GM21786 (cell line): Measurements from ENCODE around the gene RALBP1.

Source experiments
- ATAC-seq: cut with Tn5 transposase; IDR thresholded peaks from one replicate; pipeline ENCODE4 v1.9.1; 2021; ENCODE audit not compliant: unreplicated experiment

Gene RALBP1

GRCh38 chr18:9546468-9546867, 71.2 kb downstream of the RALBP1 start:
- ATAC-seq = no peak

GRCh38 chr18:9547782-9548181, 72.5 kb downstream of the RALBP1 start:
- ATAC-seq = no peak

GRCh38 chr18:9549405-9549804, 74.1 kb downstream of the RALBP1 start:
- no peak for ATAC-seq

GRCh38 chr18:9550429-9550828, 75.1 kb downstream of the RALBP1 start:
- no peak for ATAC-seq

GRCh38 chr18:9552191-9552590, 76.9 kb downstream of the RALBP1 start:
- ATAC-seq = no peak

- no peak for ATAC-seq
Measured at GRCh38 chr18:9552616-9553015, 77.3 kb downstream of the RALBP1 start.

- ATAC-seq = no peak
Measured at GRCh38 chr18:9557250-9557943, 82.1 kb downstream of the RALBP1 start.

- no peak for ATAC-seq
Measured at GRCh38 chr18:9558387-9559064, 83.2 kb downstream of the RALBP1 start.

- ATAC-seq = no peak
Measured at GRCh38 chr18:9559253-9559652, 83.9 kb downstream of the RALBP1 start.

- no peak for ATAC-seq
Measured at GRCh38 chr18:9561759-9562158, 86.4 kb downstream of the RALBP1 start.

GRCh38 chr18:9562584-9562983, 87.3 kb downstream of the RALBP1 start:
- no peak for ATAC-seq

- ATAC-seq = no peak
Measured at GRCh38 chr18:9563331-9563730, 88.0 kb downstream of the RALBP1 start.

- ATAC-seq = no peak
Measured at GRCh38 chr18:9565407-9565806, 90.1 kb downstream of the RALBP1 start.

- no peak for ATAC-seq
Measured at GRCh38 chr18:9568186-9568585, 92.9 kb downstream of the RALBP1 start.

GRCh38 chr18:9569178-9569577, 93.9 kb downstream of the RALBP1 start:
- ATAC-seq = no peak

GRCh38 chr18:9570255-9570654, 94.9 kb downstream of the RALBP1 start:
- ATAC-seq = no peak

GRCh38 chr18:9571546-9571945, 96.2 kb downstream of the RALBP1 start:
- no peak for ATAC-seq

GRCh38 chr18:9574473-9575115, 99.3 kb downstream of the RALBP1 start:
- ATAC-seq = no peak

GRCh38 chr18:9575558-9575957, 100.2 kb downstream of the RALBP1 start:
- ATAC-seq = no peak

- ATAC-seq = no peak
Measured at GRCh38 chr18:9577361-9577760, 102.0 kb downstream of the RALBP1 start.

- ATAC-seq = no peak
Measured at GRCh38 chr18:9578306-9578705, 103.0 kb downstream of the RALBP1 start.

GRCh38 chr18:9581667-9582066, 106.4 kb downstream of the RALBP1 start:
- no peak for ATAC-seq
